ENCODE data around the gene OPCML.

Gene OPCML

GRCh38 chr11:133070021-133070713 is 462.1 kb downstream of the OPCML start:
- DNase-seq (ENCODE audit: low spot score) = no peak

GRCh38 chr11:133065847-133066485 is 466.3 kb downstream of the OPCML start:
- no peak for DNase-seq (ENCODE audit: low spot score)

GRCh38 chr11:133064961-133065360 is 467.3 kb downstream of the OPCML start:
- DNase-seq (ENCODE audit: low spot score) = no peak

DNA sequence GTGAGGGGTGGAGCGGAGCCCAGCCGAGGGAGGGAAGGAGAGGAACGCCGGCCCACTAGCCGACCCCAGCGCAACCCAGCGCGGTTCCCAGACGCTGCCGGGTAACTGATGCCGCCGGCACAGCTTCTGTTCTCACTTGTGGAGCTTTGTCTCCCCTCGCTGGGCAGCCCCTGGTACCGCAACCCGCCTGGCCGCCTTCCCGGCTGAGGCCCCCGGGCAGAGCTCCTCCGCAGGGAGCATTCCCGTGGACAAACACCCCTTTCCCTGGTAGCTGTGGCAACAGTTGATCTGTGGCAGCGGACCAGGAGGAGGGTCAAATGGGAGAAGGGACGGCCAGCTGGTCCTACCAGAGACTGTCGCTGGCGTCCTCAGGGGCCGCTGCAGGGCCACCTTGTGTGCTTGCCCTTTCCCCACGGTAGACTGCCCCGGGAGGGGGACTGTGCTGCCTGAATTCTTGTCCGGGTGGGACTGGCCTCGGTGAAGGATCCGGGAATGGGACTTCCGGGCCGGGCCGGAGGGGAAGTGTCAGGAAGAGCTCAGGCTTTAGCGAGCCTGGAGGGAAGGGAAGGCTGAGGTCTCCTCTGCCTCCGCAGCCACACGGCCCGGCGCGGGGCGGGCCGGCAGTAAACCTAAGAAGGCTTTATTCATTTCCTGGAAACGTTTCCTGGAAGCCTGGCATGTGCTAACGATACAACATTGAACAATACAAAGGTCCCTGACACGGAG is 468.0 kb downstream of the OPCML start:
- DNase-seq (ENCODE audit: low spot score) = no peak

DNA sequence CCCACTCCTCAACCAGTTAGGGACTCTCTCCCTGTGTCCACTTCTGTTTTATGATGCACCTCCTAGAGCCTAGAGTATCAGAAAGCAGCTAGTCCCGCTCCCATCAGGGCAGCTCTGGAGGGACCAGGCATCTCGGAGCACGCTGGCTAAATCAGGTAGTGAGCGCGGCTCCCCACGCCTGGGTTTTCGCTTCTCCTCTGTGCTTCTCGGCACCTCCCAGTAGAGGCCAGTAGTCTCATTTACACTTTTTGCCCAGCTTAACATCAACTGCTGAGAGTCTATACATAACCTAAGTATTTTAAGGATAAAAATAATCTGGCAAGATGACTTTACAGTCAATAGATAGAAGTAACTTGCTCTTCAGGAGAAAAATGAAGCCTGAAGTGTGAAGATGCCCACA is 473.8 kb downstream of the OPCML start:
- no peak for DNase-seq (ENCODE audit: low spot score)

- DNase-seq (ENCODE audit: low spot score) = no peak
Observed at GRCh38 chr11:133053124-133053776, 479.1 kb downstream of the OPCML start.

- DNase-seq (ENCODE audit: low spot score) = no peak
Observed at GRCh38 chr11:133052537-133052936, 479.8 kb downstream of the OPCML start.

DNA sequence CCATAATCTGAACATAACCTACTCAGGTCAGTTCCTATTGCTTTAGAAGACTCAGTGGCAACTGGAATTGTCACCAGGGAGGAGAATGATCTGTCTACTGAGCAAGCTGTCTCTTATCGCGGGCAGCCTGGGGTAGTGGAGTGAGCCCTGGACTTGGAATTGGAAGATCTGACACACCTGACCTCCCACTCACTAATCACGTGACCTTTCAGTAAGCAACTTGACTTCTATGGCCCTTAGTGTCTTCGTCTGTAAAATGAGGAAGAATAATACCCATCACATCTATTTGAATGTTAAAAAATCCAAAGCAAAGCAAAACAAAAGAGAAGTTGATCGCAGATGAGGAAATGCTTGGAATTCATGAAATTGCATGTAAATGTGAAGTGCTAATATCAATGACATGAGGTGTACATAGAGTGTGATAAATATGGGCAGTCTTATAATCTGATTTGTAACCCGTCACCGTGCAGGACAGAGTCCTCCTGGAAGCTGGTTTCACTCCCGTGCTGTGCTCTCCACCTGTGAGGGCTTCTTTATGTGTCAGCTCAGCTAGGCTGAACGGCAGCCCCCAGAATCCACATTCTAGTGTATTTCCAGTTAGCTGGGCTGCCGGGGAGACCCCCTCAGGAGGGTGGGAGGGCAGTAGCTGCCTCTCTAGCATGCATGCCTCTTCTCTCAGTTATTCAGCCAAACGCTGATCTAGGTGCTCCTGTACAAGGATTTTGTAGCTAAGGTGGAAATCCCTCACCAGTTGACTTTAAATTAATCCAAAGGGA is 482.9 kb downstream of the OPCML start:
- DNase-seq (ENCODE audit: low spot score) = no peak

GRCh38 chr11:133048270-133048669 is 484.0 kb downstream of the OPCML start:
- DNase-seq (ENCODE audit: low spot score) = no peak

- no peak for DNase-seq (ENCODE audit: low spot score)
Observed at GRCh38 chr11:133047771-133048115, 484.6 kb downstream of the OPCML start.

DNA sequence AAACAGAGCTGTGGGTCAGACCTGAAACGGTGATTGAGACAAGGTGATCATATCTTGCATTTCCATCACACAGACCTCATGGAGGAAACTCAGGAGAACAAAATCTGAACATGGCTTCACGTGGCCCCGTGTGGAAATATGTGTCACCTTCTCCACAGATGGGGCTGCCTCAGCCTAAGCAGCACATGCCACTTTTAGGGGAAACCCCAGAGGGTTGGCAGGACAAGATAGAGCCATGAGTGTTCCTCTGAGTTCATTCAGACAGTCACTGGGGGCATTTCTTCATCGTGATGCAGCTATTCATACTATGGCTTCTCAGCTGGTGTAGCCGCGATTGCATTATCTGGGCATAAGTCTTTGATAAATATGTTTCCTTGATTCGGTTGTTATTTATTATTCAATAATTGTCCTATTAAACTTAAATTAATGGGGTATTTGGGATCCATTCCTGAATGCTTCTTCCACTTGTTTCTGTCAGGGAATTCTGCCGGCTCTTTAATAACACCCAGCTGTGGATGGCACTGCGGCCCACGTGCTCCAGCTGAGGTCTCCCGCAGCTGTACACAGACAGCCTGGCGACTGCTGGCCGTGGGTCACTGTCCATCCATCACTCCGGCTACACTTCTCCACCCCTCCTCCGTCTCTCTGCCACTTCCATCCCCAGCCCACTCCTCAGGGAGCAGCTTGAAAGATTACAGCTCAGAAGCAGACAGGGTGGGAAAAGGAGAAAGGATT is 485.1 kb downstream of the OPCML start:
- no peak for DNase-seq (ENCODE audit: low spot score)

DNA sequence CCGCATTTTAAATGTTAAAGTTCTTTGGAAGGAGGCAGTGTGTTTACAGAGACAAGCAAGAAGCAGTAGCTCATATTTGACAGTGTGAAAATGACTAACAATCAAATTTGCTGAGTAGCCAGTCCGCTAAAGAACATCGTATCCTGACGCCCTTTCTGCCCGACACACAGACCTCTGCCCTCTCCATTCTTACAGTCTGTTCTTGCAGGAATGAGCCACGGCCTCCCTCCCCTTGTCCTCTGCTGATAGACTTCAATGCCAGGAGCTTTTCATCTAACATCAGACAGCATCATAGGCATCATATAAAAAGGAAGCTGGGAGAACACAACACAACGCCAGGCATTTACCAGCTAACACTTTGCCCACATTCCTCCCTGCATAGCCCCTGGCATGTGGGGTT is 486.0 kb downstream of the OPCML start:
- DNase-seq (ENCODE audit: low spot score) = no peak

DNA sequence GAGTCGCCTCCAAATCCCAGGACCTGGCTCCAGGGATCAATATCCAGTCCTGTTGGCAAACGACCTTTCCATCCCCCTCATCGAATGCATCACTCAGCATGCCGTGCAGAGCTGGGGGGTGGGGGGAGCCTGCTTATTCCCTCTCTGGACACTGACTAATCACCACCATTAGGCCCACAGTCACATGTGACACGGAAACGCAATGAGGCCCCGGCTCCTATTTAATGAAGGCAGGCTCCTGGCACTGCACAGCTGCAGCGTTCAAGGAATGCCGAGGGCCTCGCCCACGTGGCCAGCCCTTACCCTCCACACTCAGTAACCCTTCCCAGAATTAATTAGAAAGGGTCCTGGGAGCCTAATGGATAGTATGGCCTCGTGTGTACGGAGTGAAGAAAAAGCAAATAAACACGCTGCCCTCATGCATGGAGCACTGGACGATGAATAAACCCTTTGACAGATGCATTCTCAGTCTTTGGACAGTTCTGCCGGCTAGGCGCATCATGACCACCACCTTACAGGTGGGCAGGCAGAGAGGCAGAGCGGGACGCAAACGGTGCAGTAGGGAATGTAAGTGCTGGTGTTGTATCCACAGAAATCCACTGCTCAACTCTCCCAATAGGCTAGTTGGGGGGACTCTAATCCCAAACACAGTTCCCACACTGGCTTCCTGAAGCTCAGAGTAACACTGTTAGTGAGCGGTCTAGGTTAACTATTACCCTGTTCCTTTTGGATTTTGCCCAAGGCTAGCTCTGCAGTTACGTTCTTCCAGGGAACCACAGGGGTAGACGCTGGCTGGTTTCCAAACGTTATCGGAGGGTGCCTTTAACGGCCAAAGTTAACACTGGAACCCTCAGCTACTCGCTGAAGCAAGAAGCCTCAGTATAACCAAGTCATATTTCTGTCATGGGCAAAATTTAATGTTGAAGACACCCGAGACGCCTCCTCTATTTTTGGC is 490.1 kb downstream of the OPCML start:
- no peak for DNase-seq (ENCODE audit: low spot score)

GRCh38 chr11:133041181-133041580 is 491.1 kb downstream of the OPCML start:
- no peak for DNase-seq (ENCODE audit: low spot score)

DNA sequence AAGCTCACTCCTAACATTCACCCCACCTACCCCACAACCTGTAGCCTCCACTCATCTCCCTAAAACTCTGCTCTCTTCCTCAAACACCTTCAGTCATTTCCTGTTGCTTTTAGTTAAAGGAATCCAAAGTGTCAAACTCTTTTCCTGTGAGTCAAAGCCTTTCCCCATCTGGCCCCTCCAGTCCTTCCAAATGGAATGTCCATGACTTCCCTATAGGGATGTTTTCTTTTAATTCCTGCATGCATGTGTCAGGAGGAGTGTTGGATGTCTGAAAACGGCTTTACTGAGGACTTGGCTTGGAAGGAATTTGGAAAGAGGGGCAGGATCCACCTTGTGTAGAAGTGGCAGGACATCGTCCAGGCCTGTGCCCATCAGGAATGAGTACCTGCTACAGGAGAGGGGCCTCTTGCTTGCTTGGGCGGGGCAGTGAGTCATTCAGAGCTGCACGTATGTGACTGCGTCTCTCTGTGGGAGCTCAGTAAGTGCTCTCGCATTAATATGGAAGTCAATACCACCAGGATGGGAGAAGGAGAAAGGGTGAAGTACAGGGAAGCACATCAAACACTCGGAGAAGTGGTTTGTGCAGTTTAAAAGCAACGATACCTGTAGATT is 491.9 kb downstream of the OPCML start:
- no peak for DNase-seq (ENCODE audit: low spot score)

GRCh38 chr11:133038850-133039249 is 493.5 kb downstream of the OPCML start:
- no peak for DNase-seq (ENCODE audit: low spot score)

DNA sequence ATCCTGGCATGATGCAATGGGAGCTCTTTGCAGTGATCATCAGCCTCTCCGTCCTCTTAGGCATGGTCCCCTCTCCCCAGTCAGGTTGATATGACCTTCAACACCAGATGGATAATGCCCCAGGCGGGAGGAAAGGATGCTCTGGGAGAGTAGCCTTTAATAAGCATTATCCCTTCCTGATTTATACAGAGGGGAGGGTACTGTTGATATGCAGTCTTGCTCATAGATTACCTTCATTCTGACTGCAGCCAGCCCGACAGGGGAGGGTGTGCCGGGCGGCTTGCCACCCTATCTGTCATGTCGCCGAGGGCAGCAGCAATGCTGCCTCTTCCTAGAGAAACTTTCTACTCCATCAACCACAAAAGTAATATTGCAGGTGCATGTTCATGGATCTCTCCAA is 497.4 kb downstream of the OPCML start:
- no peak for DNase-seq (ENCODE audit: low spot score)

DNA sequence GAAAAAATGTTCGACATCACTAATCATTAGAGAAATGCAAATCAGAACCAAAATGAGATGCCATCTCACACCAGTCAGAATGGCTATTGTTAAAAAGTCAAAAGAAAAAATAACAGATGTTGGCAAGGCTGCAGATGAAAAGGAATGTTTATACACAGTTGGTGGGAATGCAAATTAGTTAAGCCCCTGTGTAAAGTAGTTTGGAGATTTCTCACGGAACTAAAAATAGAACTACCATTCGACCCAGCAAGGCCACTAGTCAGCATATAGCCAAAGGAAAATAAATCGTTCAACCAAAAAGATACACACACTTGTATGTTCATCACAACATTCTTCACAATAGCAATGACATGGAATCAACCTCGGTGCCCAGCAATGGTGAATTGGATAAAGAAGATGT is 503.2 kb downstream of the OPCML start:
- DNase-seq (ENCODE audit: low spot score) = no peak

DNA sequence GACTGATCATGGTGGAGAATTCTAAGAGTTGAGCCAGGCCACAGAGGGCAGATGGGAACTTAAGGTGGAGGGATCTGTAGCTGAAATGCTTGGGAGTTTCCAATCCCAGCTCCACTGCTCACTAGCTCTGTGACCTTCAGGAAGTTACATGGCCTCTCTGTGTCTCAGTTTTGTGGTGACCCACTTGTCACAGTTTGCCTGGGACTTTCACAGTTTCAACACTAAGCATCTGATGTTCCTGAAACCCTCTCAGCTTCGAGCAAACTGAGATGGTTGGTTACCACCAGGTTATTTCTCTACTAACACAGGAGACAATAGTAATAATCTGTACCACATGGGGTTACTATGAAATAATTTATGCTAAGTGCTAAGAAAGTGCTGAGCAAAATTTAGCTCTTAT is 505.3 kb downstream of the OPCML start:
- no peak for DNase-seq (ENCODE audit: low spot score)

- DNase-seq (ENCODE audit: low spot score) = no peak
Observed at GRCh38 chr11:133024301-133024700, 508.0 kb downstream of the OPCML start.

Data from hematopoietic multipotent progenitor cell treated with erythropoietin and hydrocortisone succinate and interleukin-3 and kit ligand, for 17 days (in vitro differentiated cells).